HUES64 (cell line): ENCODE results near the gene LGI4. TPM values are rescaled to one million over a fixed set of nuclear protein-coding genes. Genes with fewer than 3 reads are reported as not detected.

Experiments used
- H3K27ac ChIP-seq: 2 replicates; pipeline ENCODE4 v1.7.0; 2013; ENCODE audit warnings: low read depth, low read length, inconsistent platforms
- H3K27me3 ChIP-seq: 2 replicates; pipeline ENCODE4 v1.6.1; 2013; ENCODE audit warnings: mild to moderate bottlenecking, low read length; ENCODE audit not compliant: insufficient read depth
- H3K36me3 ChIP-seq: 2 replicates; pipeline ENCODE4 v1.6.1; 2013; ENCODE audit warnings: mild to moderate bottlenecking, low read length; ENCODE audit not compliant: insufficient read depth
- H3K4me1 ChIP-seq: 2 replicates; pipeline ENCODE4 v1.6.1; 2013; ENCODE audit warnings: mild to moderate bottlenecking, low read length, moderate library complexity; ENCODE audit not compliant: insufficient read depth
- H3K4me3 ChIP-seq: 2 replicates; pipeline ENCODE4 v1.5.1; 2013; ENCODE audit warnings: mild to moderate bottlenecking, low read length, moderate library complexity
- H3K9ac ChIP-seq: 2 replicates; pipeline ENCODE4 v1.6.1; 2013; ENCODE audit warnings: mild to moderate bottlenecking, low read depth, low read length
- H3K9me3 ChIP-seq: 2 replicates; pipeline ENCODE4 v1.6.1; 2013; ENCODE audit warnings: low read depth, low read length; ENCODE audit not compliant: insufficient read depth
- WGBS: fragments of 150-250, 120-280 bp; methylation state at CpG from one replicate; pipeline ENCODE4 v1.1.7; 2013; ENCODE audit warnings: missing lambda C conversion rate; 5-methylcytosine and 5-hydroxymethylcytosine counted together
- polyA plus RNA-seq, 2 experiments: library from polyadenylated mRNA; stranded (reverse); fragments of 50-300 nt; gene quantifications; one replicate each; pipeline ENCODE4 v1.2.3, GENCODE V29; 2013

Gene LGI4
- 1.4 TPM for polyA plus RNA-seq (2013, experiment 1 of 2)
- polyA plus RNA-seq (2013, experiment 2 of 2) = 3.4 TPM

- Histone ChIP-seq H3K4me3 (peak within 1 kb of the TSS; percentile 27), H3K27me3 (no peaks in the 10 kb centered on the region)
- 42% methylated on average over 9 of the region's 15 CpGs for WGBS
These were observed at the start of gene LGI4 for GRCh38 chr19:35134601-35135242. TSS of gene LGI4 (minus strand) at chr19:35135059. CDS start at chr19:35134680, 379 bp downstream.

GRCh38 chr19:35184267-35184666, 49.4 kb upstream of the LGI4 start:
- no peak overlapping the region for H3K4me3 ChIP-seq
- H3K9ac ChIP-seq = no peak overlapping the region
- no peaks in the 10 kb centered on the region for H3K36me3 ChIP-seq
- H3K9me3 ChIP-seq = no peaks in the 10 kb centered on the region
- no peaks in the 10 kb centered on the region for H3K27me3 ChIP-seq
- WGBS = no CpG with 5 or more reads among the region's 1 CpG
- H3K4me1 ChIP-seq = no peaks in the 10 kb centered on the region
- no peak overlapping the region for H3K27ac ChIP-seq

More at GRCh38 chr19:35134601-35135242, at the start of gene LGI4:
- H3K9me3 ChIP-seq = no peaks in the 10 kb centered on the region
- H3K9ac ChIP-seq = no peak within 1 kb of the TSS
- H3K4me1 ChIP-seq = peaks cover 3% of the 10 kb centered on the region; the same call in 1 of the 2 replicates
- no peaks in the 10 kb centered on the region for H3K36me3 ChIP-seq
- no peak within 1 kb of the TSS for H3K27ac ChIP-seq

- no peaks in the 10 kb centered on the region for H3K27me3 ChIP-seq
- no peaks in the 10 kb centered on the region for H3K9me3 ChIP-seq
- H3K4me1 ChIP-seq = no peaks in the 10 kb centered on the region
- no peak overlapping the region for H3K27ac ChIP-seq
- no peak overlapping the region for H3K4me3 ChIP-seq
- 95% methylated on average over 1 of the region's 1 CpG for WGBS
- no peaks in the 10 kb centered on the region for H3K36me3 ChIP-seq
- no peak overlapping the region for H3K9ac ChIP-seq
These were observed 46.5 kb upstream of the LGI4 start for GRCh38 chr19:35181387-35181786.

- Histone ChIP-seq H3K4me1 (no peaks in the 10 kb centered on the region), H3K36me3 (no peaks in the 10 kb centered on the region), H3K27me3 (no peaks in the 10 kb centered on the region), H3K9ac (no peak overlapping the region), H3K4me3 (no peak overlapping the region), H3K9me3 (no peaks in the 10 kb centered on the region), H3K27ac (no peak overlapping the region)
- WGBS = 92% methylated on average over 3 of the region's 3 CpGs
These were observed 45.0 kb upstream of the LGI4 start for GRCh38 chr19:35179830-35180229.

- WGBS = 82% methylated on average over 2 of the region's 2 CpGs
- H3K9ac ChIP-seq = no peak overlapping the region
- H3K36me3 ChIP-seq = no peaks in the 10 kb centered on the region
- H3K27ac ChIP-seq = no peak overlapping the region
- H3K27me3 ChIP-seq = no peaks in the 10 kb centered on the region
- no peaks in the 10 kb centered on the region for H3K4me1 ChIP-seq
- H3K9me3 ChIP-seq = no peaks in the 10 kb centered on the region
- H3K4me3 ChIP-seq = no peak overlapping the region
These were observed 43.8 kb upstream of the LGI4 start for GRCh38 chr19:35178701-35179100.

GRCh38 chr19:35177377-35178274, 42.8 kb upstream of the LGI4 start:
- Histone ChIP-seq H3K4me3 (no peak overlapping the region), H3K9me3 (no peaks in the 10 kb centered on the region), H3K36me3 (no peaks in the 10 kb centered on the region), H3K9ac (no peak overlapping the region), H3K4me1 (no peaks in the 10 kb centered on the region), H3K27ac (no peak overlapping the region), H3K27me3 (no peaks in the 10 kb centered on the region)
- WGBS = 88% methylated on average over 7 of the region's 7 CpGs

GRCh38 chr19:35176181-35176570, 41.3 kb upstream of the LGI4 start:
- 88% methylated on average over 3 of the region's 3 CpGs for WGBS

GRCh38 chr19:35174226-35174625, 39.4 kb upstream of the LGI4 start:
- Histone ChIP-seq H3K9me3 (no peaks in the 10 kb centered on the region), H3K27me3 (no peaks in the 10 kb centered on the region), H3K4me1 (no peaks in the 10 kb centered on the region), H3K9ac (no peak overlapping the region), H3K36me3 (peaks cover 18% of the 10 kb centered on the region), H3K4me3 (no peak overlapping the region), H3K27ac (no peak overlapping the region)
- 96% methylated on average over 6 of the region's 6 CpGs for WGBS

More at GRCh38 chr19:35176181-35176570, 41.3 kb upstream of the LGI4 start:
- H3K27ac ChIP-seq = no peak overlapping the region
- H3K4me3 ChIP-seq = no peak overlapping the region
- H3K27me3 ChIP-seq = no peaks in the 10 kb centered on the region
- H3K9ac ChIP-seq = no peak overlapping the region
- peaks cover 4% of the 10 kb centered on the region; the same call in 1 of the 2 replicates for H3K36me3 ChIP-seq
- no peaks in the 10 kb centered on the region for H3K9me3 ChIP-seq
- no peaks in the 10 kb centered on the region for H3K4me1 ChIP-seq

GRCh38 chr19:35171730-35172129, 36.9 kb upstream of the LGI4 start:
- H3K36me3 ChIP-seq = peaks cover 33% of the 10 kb centered on the region
- no peaks in the 10 kb centered on the region for H3K9me3 ChIP-seq
- 92% methylated on average over 3 of the region's 3 CpGs for WGBS
- no peaks in the 10 kb centered on the region for H3K27me3 ChIP-seq
- no peaks in the 10 kb centered on the region for H3K4me1 ChIP-seq
- no peak overlapping the region for H3K27ac ChIP-seq
- no peak overlapping the region for H3K9ac ChIP-seq
- H3K4me3 ChIP-seq = no peak overlapping the region

GRCh38 chr19:35170359-35171061, 35.7 kb upstream of the LGI4 start:
- Histone ChIP-seq H3K27ac (no peak overlapping the region), H3K27me3 (no peaks in the 10 kb centered on the region), H3K4me3 (no peak overlapping the region), H3K4me1 (no peaks in the 10 kb centered on the region), H3K9me3 (peaks cover 6% of the 10 kb centered on the region; the same call in 1 of the 2 replicates), H3K36me3 (peaks cover 45% of the 10 kb centered on the region), H3K9ac (no peak overlapping the region)
- WGBS = 93% methylated on average over 7 of the region's 7 CpGs
